IPS-NIHi7 (cell line): ENCODE results near the gene GTPBP1.

Source experiments
- DNase-seq: peaks from one replicate; pipeline ENCODE4 v3.0.0; 2012; ENCODE audit warnings: mixed read lengths; ENCODE audit errors: extremely low spot score

Gene GTPBP1

DNA sequence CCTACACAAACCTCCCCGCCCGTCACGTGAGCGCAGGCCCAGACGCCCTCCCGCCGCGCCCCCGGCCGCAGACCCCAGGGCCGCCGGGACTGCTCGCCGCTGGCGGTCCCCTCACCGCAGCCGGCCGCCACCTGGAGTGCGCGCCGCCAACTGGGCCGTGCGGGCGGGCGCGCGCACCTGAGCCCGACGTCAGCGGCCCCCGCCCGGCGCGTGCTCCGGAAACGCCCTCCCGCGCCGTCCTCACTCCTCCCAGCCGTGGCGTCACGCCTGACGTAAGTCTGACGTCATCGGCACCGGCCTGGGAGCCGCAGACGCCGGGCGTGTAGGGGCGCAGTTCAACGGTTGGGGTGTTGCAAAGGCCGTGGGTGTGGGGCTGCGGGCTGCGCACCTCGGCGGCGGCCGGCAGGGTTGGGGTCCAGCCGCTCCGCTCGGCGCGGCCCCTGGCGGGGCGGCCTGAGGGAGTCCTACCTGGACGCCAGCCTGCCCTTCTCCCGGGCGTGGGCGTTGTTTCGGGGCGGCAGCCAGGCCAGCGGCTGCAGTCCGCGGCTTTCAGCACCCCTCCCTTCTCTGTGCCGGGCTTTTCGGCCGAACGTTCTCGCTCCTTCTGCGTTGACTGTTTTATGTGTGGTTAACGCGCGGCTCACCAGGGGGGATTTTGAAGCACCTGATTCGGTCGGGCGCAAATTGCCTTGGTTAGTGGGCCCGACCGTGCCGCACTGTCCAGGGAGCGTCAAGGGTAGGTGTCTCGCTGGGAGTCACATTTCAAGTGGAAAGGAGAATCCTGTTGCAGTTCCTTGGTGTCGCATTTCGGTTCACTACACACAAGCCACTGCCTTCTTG is 4.7 kb upstream of the GTPBP1 start, which contains the start of gene JOSD1:
JOSD1 (minus strand) TSS at position 155 of the 840 bp plus-strand sequence. CDS start 956 bp downstream, outside the sequence.
- DNase-seq: peak; percentile 92

- no peak for DNase-seq
These were observed 1.0 kb upstream of the GTPBP1 start for GRCh38 chr22:38704654-38705234.

- DNase-seq: peak; percentile 31
These were observed 557 bp downstream of the GTPBP1 start for GRCh38 chr22:38706101-38706900.

- DNase-seq: no peak
These were observed 1.1 kb downstream of the GTPBP1 start for GRCh38 chr22:38706901-38707195.

DNA sequence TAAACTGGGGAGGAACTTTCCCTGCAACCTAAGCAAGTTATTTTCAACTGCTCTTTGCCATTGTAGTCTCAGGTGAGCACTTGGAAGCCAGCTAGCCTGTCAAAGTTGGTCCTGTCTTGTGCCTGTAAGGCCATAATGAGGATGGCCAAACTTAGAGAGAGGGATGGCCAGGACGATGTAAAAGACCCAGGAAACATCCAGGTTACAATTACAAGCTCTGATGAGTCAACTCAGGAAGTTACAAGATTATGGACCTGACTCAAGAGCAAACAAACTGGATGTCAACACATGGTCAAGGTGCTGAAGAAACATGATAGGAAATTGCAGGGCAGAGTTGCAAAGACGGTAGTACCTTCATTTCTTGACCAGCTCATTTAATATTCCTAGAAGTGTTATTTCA is 1.6 kb downstream of the GTPBP1 start:
- no peak for DNase-seq

DNA sequence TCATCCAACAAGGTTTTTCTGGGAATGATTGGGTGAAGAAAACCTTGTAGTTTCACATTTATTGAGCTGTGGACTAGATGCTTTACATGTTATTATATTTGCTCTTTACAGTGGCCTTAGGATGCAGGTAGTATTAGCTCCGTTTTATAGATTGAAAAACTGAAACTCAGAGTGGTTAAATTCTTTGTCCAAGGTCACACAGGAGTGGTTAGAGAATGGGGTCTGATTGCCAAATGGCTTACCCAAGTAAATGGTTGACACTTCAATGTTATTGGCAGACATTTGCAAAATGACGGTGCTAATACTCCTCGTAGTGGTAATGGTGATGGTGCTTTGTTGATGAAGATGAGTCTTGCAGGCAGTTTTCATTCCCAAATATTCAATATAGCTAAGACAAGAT is 2.2 kb downstream of the GTPBP1 start:
- no peak for DNase-seq

DNA sequence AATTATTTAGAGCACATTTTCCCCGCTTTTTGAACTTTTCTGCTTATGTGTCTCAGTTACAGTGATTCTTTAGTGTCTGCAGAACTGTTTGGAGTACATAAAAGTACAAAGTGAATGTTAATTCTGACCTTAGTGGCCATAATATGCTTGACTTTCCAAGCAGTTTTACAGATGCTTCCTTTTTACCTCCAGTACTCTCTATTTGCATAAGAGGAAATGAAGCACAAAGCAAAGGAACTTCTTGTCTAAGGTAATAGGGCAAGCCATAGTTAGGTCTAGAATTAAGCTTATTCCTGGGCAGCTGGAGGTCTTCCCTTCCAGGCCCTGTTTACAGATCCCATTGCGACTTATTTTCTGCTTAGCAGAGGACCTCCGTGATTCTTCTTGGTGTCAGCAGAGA is 3.6 kb downstream of the GTPBP1 start:
- no peak for DNase-seq

DNA sequence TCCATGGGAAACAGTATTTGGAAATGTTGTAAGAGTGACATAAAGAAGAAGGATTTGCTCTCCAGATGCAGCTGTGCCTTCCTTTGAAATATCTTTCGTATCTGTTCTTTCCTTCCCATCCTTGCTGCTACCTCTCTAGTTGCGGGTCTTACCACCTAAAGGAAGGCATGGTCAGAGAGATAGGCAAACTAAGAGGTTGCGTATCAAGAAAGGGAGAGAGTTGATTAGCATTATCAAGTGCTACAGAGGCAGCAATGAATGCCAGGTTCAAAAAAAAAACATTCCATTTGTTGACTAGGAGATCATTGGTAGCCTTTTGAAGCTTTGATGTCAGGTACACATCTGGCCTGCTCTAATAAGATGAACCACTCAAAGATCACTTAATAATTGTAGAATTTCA is 4.6 kb downstream of the GTPBP1 start:
- no peak for DNase-seq

DNA sequence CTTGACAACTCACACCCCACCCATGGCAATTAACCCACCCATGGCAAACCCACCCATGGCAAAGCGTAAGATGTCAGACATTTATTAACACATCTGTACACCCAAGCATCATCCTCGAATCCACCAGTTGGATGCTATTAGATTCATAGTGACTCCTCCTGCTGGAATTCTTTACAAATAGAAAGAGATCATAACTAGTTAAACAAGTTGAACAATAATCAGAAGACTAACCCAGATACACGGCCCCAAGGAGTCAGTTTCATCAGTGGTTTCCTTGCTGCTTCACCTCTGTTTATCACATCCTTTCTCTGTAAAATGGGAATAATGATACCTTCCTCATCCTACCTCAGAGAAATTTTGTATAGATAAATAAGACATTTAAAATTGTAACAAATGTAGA is 5.1 kb downstream of the GTPBP1 start:
- DNase-seq: no peak

DNA sequence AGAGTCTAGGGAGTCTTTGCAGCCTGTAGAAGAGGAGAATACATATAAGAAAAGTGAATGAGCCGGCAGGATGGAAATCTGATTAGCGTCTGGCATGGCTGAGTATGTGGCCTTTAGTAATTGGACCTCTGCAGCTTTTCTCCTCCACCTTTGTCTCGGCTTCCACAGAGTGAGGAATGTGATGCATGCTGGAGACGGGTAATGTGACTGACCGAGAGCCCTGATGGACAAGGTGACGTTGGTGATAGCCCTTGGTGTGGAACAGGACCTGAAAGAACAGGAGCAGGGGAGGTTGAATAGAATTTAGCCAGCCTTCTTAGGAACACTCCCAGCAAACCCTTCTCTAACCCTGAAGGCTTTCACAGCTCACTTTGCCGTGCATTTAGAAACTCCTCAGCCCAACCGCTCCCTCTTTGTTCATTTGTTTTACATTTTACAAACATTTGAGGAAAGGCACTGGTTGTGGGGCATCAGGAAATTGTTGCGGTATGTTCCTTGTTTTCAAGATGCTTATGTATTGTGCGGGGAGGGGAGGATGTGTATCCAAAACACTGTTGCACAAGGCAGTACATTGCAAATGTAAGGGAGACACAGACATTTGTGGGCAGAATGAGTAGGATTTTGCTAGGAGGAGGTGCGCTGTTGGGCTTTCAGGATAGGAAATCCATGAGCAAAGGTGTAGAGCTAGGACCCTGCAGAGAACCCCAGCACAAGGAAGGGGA is 6.9 kb downstream of the GTPBP1 start:
- DNase-seq: no peak

DNA sequence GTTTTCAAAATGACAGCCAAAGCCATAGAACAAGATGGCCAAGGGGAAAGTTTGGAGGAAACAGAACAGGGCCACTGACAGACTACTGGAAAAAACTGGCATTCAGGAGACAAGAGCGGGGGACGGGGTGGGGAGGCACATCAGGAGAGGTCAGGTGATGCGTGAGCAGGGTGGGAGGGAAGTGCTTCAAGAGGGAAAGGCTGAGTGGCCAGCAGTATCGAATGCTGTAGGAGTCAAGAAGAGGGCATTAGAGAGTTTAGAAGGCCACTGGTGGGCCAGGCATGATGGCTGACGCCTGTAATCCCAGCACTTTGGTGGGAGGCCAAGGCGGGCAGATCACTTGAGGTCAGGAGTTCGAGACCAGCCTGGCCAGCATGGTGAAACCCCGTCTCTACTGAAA is 8.2 kb downstream of the GTPBP1 start:
- DNase-seq: no peak

DNA sequence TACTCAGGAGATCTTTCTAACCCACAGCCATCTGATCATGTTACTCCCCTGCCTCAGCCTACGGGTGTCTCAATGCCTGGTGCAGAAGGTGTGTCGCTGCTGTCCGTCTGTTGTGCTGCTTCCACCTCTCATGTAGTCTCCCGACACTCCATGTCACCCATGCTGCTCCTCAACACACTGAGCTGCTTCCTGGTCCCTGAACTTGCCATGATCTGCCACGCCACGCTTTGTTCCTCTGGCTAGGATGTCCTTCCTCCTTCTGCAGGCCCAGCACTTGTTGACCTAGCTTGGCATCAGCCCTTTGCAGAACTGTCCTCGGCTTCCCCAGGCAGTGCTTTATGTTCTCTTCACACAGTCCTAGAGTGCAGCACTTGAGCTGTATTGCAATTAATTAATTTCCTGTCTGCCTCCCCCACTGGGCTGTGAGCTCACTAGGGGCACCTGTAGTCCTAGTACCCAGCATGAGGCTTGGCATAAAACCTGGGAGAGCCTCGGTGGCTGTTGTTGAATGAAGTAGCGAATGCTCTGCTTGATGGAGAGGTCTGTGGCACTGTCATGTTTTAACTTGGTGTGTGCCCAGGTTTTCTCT is 9.5 kb downstream of the GTPBP1 start:
- no peak for DNase-seq

DNA sequence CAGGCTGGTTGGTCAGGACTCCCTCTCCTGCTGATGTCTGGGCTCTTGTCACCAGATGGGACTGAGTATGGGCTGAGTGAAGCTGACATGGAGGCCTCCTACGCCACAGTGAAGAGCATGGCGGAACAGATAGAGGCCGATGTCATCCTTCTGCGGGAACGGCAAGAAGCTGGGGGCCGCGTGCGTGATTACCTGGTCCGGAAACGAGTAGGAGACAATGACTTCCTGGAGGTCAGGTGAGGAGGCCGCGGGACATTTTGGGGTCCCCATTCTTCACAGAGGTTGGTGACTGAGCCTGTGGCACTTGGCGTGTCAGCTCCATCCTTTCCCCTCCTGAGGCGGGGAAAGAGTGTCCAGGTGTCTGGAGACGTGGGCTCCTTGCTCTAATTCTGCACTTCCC is 10.1 kb downstream of the GTPBP1 start:
- no peak for DNase-seq

DNA sequence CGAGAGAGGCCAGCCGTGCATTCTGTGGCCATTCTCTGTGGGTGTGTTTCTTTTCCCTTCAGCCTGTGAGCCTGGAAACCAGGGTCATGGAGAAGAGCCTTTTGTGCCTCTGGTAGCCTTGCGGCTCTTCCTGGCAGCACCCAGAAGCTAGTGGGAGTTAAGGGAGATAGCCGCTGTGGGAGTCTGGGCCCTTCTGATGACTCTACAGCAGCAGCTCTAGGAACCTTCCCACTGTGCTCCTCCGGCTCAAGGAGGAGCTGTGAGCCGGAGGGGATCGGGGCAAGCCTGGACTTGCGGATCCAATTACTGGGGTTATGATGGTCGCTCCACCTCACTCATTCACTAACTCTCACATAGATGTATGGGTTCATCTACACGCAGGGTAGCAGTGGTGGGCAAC is 10.5 kb downstream of the GTPBP1 start:
- DNase-seq: no peak

- DNase-seq: no peak
These were observed 11.1 kb downstream of the GTPBP1 start for GRCh38 chr22:38716826-38717225.

DNA sequence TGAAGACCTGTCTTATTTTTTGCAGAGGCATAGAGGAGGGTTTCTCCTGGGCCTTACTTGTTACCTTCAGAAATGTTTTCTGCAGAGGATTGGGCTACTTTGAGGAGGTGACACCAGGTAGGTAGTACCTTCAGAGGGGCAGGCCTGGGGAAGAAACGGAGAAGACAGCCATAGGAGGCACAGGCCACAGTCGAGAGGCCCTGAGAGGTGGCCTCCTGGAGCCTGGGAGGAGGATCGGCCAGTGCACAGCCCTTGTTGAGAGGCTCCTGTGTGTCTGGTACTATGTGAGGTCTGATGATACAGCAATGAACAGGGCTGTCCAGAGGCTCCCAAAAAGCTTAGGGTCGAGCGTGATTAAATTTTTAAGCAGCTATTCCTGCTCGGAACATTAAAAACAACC is 11.5 kb downstream of the GTPBP1 start:
- no peak for DNase-seq

- peak; percentile 77 for DNase-seq
These were observed 12.7 kb downstream of the GTPBP1 start for GRCh38 chr22:38718414-38718813.

DNA sequence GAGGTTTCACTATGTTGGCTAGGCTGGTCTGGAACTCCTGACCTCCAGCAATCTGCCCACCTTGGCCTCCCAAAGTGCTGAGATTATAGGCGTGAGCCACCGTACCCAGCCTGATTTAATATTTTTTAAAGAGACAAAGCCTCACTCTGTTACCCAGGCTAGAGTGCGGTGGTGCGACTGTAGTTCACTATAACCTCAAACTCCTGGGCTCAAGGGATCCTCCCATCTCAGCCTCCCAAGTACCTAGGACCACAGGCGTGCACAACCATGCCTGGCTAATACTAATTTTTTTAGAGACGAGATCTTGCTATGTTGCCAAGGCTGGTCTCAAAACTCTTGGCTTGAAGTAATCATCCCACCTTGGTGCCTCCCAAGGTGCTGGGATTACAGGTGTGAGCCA is 13.5 kb downstream of the GTPBP1 start:
- no peak for DNase-seq

- no peak for DNase-seq
These were observed 14.6 kb downstream of the GTPBP1 start for GRCh38 chr22:38720350-38720749.

- no peak for DNase-seq
These were observed 15.8 kb downstream of the GTPBP1 start for GRCh38 chr22:38721551-38721950.

GRCh38 chr22:38724176-38724575 is 18.4 kb downstream of the GTPBP1 start:
- DNase-seq: no peak
